Measurements from ENCODE around the gene HELT. TPM values are rescaled to one million over a fixed set of nuclear protein-coding genes. Genes with fewer than 3 reads are reported as not detected.

The HELT gene
- total RNA-seq, 2 donors from 2014 or later = not detected

DNA sequence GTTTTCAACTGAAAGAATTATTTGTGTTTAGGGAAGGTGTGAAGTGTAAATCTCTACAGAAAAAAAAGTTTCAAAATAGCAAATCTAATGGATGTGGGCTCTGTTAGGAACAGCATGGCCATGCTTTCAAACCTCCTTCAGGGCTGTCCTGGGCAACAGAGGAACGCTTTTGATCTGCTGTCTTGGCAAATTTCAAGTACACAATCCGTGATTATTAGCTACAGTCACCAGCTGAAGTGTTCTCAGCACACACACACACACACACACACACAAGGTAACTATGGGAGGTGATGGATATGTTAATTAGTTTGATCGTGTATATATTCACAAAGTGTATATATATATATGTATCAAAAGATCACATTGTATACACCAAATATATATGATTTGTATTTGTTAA is 40.5 kb upstream of the HELT start:
- Histone ChIP-seq H3K27ac (no peak overlapping the region), H3K27me3 (replicated peaks; ENCODE audit: insufficient read depth) (no peaks in the 10 kb centered on the region), H3K36me3 (no peaks in the 10 kb centered on the region), H3K9me3 (no peaks in the 10 kb centered on the region), H3K4me1 (replicated peaks) (no peaks in the 10 kb centered on the region), H3K4me3 (no peak overlapping the region)
- no peak for TF ChIP-seq POLR2AphosphoS5 (IDR thresholded peaks at IDR 0.05)
- no peak for TF ChIP-seq POLR2A (IDR thresholded peaks at IDR 0.05)
- TF ChIP-seq, protein P1, sequence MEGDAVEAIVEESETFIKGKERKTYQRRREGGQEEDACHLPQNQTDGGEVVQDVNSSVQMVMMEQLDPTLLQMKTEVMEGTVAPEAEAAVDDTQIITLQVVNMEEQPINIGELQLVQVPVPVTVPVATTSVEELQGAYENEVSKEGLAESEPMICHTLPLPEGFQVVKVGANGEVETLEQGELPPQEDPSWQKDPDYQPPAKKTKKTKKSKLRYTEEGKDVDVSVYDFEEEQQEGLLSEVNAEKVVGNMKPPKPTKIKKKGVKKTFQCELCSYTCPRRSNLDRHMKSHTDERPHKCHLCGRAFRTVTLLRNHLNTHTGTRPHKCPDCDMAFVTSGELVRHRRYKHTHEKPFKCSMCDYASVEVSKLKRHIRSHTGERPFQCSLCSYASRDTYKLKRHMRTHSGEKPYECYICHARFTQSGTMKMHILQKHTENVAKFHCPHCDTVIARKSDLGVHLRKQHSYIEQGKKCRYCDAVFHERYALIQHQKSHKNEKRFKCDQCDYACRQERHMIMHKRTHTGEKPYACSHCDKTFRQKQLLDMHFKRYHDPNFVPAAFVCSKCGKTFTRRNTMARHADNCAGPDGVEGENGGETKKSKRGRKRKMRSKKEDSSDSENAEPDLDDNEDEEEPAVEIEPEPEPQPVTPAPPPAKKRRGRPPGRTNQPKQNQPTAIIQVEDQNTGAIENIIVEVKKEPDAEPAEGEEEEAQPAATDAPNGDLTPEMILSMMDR (IDR thresholded peaks at IDR 0.05) = no peak
- DNase-seq (ENCODE audit: low spot score) = no peak
- intact Hi-C loops (cut with DNase I) = no loop called here
- WGBS = 58% methylated on average over 3 of the region's 3 CpGs

DNA sequence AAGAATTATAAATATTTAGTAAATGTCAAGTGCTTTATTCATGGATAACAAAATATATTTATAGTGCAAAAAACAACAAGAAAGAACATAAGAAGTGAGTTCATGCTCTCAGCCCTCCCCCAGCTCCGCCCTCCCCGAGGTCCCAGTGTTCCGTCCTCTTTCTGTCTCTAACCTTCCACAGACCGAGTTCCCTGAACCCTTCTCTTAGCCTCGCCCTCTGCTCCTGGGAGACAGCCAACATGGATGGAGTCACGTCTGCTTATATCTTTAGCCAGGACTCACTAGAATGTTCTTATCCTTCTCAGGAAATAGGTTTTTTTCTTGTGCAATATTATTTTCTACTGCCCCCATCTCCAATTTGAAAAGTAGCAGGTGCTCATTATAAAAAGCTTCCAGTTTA is 40.1 kb upstream of the HELT start:
- no peak for DNase-seq (ENCODE audit: low spot score)
- Histone ChIP-seq H3K36me3 (no peaks in the 10 kb centered on the region), H3K4me3 (no peak overlapping the region), H3K9me3 (no peaks in the 10 kb centered on the region), H3K27me3 (replicated peaks; ENCODE audit: insufficient read depth) (no peaks in the 10 kb centered on the region), H3K27ac (no peak overlapping the region), H3K4me1 (replicated peaks) (no peaks in the 10 kb centered on the region)
- WGBS = 40% methylated on average over 6 of the region's 6 CpGs
- TF ChIP-seq POLR2A (IDR thresholded peaks at IDR 0.05) (no peak), POLR2AphosphoS5 (IDR thresholded peaks at IDR 0.05) (no peak)
- TF ChIP-seq, protein P1 (IDR thresholded peaks at IDR 0.05) = no peak
- intact Hi-C loops (cut with DNase I) = no loop called here

- no peak for DNase-seq (ENCODE audit: low spot score)
- no peaks in the 10 kb centered on the region for H3K4me1 ChIP-seq (replicated peaks)
- 87% methylated on average over 17 of the region's 18 CpGs for WGBS
These were observed 38.7 kb upstream of the HELT start for GRCh38 chr4:184979461-184980124.

DNA sequence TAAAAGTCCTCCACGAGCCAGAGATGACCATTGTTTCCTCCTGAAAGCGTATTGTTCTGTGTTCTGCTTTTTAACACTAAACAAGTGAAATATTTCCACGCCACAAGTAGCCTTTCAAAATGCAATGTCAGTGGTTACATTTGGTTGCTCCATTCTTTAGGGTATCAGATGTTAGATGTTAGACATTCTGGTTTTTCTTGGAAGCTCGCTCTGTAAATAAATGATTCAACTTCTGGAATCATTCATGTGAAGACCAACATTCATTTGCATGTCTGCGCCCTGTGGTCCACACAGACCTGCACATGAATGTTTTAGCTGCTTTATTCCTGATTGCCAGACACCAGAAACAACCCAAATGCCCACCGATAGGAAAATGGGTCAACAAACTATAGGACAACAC is 38.0 kb upstream of the HELT start:
- Histone ChIP-seq H3K4me3 (no peak overlapping the region), H3K9me3 (no peaks in the 10 kb centered on the region), H3K36me3 (no peaks in the 10 kb centered on the region), H3K27ac (no peak overlapping the region), H3K27me3 (replicated peaks; ENCODE audit: insufficient read depth) (no peaks in the 10 kb centered on the region), H3K4me1 (replicated peaks) (no peaks in the 10 kb centered on the region)
- no peak for DNase-seq (ENCODE audit: low spot score)
- TF ChIP-seq POLR2AphosphoS5 (IDR thresholded peaks at IDR 0.05) (no peak), POLR2A (IDR thresholded peaks at IDR 0.05) (no peak)
- TF ChIP-seq, protein P1 (IDR thresholded peaks at IDR 0.05) = no peak
- WGBS = 80% methylated on average over 6 of the region's 6 CpGs
- intact Hi-C loops (cut with DNase I) = no loop called here

More at GRCh38 chr4:184979461-184980124, 38.7 kb upstream of the HELT start:
- Histone ChIP-seq H3K27ac (no peak overlapping the region), H3K9me3 (no peaks in the 10 kb centered on the region), H3K4me3 (no peak overlapping the region), H3K36me3 (no peaks in the 10 kb centered on the region), H3K27me3 (replicated peaks; ENCODE audit: insufficient read depth) (no peaks in the 10 kb centered on the region)
- intact Hi-C loops (cut with DNase I) = no loop called here
- TF ChIP-seq POLR2AphosphoS5 (IDR thresholded peaks at IDR 0.05) (no peak), POLR2A (IDR thresholded peaks at IDR 0.05) (no peak)
- TF ChIP-seq, protein P1 (IDR thresholded peaks at IDR 0.05) = no peak
